ENCODE results near the gene ECHDC3. TPM values are rescaled to one million over a fixed set of nuclear protein-coding genes. Genes with fewer than 3 reads are reported as not detected.

Gene ECHDC3
- total and polyA plus RNA-seq, 2 of the 13 experiments (the other 11 are each of a cell fraction or from before 2014, with no cell fraction given), result not detected

DNA sequence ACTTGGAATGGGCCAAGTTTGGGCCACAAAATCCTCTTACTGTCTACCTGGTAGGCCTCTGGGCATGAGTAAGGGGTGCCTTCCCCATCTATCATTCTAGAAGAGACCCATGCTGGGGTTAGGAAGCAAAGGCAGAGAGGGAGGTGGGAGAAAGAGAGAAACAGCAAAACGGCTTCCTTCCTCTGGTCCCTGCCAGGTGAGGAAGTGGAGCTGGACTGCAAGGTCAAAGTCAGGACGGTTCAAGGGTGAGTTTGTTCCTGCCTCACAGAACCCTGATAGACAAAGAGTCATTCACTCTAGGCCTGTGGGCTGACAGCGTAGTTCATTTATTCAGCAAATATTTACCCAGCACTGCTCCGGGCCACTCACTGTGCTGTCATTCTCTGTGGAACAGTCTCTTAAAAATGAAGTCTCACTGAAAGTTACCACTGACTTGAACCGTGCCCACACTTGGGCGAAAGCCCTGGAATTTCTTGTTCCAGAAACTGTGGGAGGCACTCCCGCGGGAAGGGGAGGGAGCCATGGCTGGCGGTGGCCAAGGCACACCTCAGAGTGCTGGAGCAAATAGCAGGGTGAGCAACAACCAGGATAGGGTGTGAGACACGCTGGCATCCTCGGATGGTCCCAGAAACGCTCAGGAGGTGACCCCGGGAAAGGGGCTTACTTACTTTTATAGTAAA is 26.2 kb upstream of the ECHDC3 start (continued):
- TF ChIP-seq, protein P1, sequence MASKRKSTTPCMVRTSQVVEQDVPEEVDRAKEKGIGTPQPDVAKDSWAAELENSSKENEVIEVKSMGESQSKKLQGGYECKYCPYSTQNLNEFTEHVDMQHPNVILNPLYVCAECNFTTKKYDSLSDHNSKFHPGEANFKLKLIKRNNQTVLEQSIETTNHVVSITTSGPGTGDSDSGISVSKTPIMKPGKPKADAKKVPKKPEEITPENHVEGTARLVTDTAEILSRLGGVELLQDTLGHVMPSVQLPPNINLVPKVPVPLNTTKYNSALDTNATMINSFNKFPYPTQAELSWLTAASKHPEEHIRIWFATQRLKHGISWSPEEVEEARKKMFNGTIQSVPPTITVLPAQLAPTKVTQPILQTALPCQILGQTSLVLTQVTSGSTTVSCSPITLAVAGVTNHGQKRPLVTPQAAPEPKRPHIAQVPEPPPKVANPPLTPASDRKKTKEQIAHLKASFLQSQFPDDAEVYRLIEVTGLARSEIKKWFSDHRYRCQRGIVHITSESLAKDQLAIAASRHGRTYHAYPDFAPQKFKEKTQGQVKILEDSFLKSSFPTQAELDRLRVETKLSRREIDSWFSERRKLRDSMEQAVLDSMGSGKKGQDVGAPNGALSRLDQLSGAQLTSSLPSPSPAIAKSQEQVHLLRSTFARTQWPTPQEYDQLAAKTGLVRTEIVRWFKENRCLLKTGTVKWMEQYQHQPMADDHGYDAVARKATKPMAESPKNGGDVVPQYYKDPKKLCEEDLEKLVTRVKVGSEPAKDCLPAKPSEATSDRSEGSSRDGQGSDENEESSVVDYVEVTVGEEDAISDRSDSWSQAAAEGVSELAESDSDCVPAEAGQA (IDR thresholded peaks at IDR 0.05; ENCODE audit: low read depth), result no peak
- TF ChIP-seq, protein P1 (CRISPR knock-in tag; IDR thresholded peaks at IDR 0.05; ENCODE audit: borderline replicate concordance), result no peak
- TF ChIP-seq RARA (CRISPR knock-in tag; IDR thresholded peaks at IDR 0.05) (peak; percentile 99), NR1H2 (CRISPR knock-in tag; IDR thresholded peaks at IDR 0.05; ENCODE audit: borderline replicate concordance, low read depth) (no peak), RAD21 (CRISPR knock-in tag; IDR thresholded peaks at IDR 0.05) (0 out of 2 replicates have a peak, but pooled peaks have one; percentile 11), GZF1 (CRISPR knock-in tag; IDR thresholded peaks at IDR 0.05) (no peak; the same call in 1 of the 2 replicates), AGO1 (IDR thresholded peaks at IDR 0.05; ENCODE audit: low read depth, low read length, poor library complexity, severe bottlenecking) (no peak), ZKSCAN8 (CRISPR knock-in tag; IDR thresholded peaks at IDR 0.05; ENCODE audit: borderline replicate concordance) (peak; percentile 94), NR3C1 (CRISPR knock-in tag; IDR thresholded peaks at IDR 0.05) (no peak), FLYWCH1 (CRISPR knock-in tag; IDR thresholded peaks at IDR 0.05) (no peak), ZNF614 (CRISPR knock-in tag; IDR thresholded peaks at IDR 0.05; ENCODE audit: borderline replicate concordance) (peak; percentile 66; the same call in 1 of the 2 replicates), XBP1 (CRISPR knock-in tag; IDR thresholded peaks at IDR 0.05) (no peak), CBFB (CRISPR knock-in tag; IDR thresholded peaks at IDR 0.05) (0 out of 2 replicates have a peak, but pooled peaks have one; percentile 56)
- TF ChIP-seq, protein P2, sequence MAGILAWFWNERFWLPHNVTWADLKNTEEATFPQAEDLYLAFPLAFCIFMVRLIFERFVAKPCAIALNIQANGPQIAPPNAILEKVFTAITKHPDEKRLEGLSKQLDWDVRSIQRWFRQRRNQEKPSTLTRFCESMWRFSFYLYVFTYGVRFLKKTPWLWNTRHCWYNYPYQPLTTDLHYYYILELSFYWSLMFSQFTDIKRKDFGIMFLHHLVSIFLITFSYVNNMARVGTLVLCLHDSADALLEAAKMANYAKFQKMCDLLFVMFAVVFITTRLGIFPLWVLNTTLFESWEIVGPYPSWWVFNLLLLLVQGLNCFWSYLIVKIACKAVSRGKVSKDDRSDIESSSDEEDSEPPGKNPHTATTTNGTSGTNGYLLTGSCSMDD (CRISPR knock-in tag; IDR thresholded peaks at IDR 0.05), result no peak
- TF ChIP-seq, protein P3, sequence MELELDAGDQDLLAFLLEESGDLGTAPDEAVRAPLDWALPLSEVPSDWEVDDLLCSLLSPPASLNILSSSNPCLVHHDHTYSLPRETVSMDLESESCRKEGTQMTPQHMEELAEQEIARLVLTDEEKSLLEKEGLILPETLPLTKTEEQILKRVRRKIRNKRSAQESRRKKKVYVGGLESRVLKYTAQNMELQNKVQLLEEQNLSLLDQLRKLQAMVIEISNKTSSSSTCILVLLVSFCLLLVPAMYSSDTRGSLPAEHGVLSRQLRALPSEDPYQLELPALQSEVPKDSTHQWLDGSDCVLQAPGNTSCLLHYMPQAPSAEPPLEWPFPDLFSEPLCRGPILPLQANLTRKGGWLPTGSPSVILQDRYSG (CRISPR knock-in tag; IDR thresholded peaks at IDR 0.05), result no peak
- TF ChIP-seq, protein P4, sequence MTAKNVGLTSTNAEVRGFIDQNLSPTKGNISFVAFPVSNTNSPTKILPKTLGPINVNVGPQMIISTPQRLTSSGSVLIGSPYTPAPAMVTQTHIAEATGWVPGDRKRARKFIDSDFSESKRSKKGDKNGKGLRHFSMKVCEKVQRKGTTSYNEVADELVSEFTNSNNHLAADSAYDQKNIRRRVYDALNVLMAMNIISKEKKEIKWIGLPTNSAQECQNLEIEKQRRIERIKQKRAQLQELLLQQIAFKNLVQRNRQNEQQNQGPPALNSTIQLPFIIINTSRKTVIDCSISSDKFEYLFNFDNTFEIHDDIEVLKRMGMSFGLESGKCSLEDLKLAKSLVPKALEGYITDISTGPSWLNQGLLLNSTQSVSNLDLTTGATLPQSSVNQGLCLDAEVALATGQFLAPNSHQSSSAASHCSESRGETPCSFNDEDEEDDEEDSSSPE (CRISPR knock-in tag; IDR thresholded peaks at IDR 0.05), result no peak; the same call in 1 of the 2 replicates
- TF ChIP-seq, protein P5, sequence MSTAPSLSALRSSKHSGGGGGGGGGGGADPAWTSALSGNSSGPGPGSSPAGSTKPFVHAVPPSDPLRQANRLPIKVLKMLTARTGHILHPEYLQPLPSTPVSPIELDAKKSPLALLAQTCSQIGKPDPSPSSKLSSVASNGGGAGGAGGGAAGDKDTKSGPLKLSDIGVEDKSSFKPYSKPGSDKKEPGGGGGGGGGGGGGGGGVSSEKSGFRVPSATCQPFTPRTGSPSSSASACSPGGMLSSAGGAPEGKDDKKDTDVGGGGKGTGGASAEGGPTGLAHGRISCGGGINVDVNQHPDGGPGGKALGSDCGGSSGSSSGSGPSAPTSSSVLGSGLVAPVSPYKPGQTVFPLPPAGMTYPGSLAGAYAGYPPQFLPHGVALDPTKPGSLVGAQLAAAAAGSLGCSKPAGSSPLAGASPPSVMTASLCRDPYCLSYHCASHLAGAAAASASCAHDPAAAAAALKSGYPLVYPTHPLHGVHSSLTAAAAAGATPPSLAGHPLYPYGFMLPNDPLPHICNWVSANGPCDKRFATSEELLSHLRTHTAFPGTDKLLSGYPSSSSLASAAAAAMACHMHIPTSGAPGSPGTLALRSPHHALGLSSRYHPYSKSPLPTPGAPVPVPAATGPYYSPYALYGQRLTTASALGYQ (CRISPR knock-in tag; IDR thresholded peaks at IDR 0.05), result peak; percentile 91

Measured in HepG2 (cell line).